Smooth muscle cell (in vitro differentiated cells): ENCODE results near the gene BCS1L. TPM values are rescaled to one million over a fixed set of nuclear protein-coding genes. Genes with fewer than 3 reads are reported as not detected.

Source experiments
- DNase-seq: peaks from one replicate; lab custom pipeline; 2025; ENCODE audit not compliant: unreplicated experiment; lab: John Stamatoyannopoulos, UW
- H2AFZ ChIP-seq: fragments of 200-600 bp; sonication (generic); 2 replicates; pipeline ENCODE4 v1.6.0; 2016; ENCODE audit warnings: antibody characterized with exemption, low read depth, mild to moderate bottlenecking
- H3F3A ChIP-seq: fragments of 200-600 bp; sonication (generic); 2 replicates; pipeline ENCODE4 v1.6.0; 2017; ENCODE audit warnings: antibody characterized with exemption, low read depth
- H3K27ac ChIP-seq: fragments of 200-600 bp; sonication (generic); 2 replicates; pipeline ENCODE4 v1.5.1; 2016; ENCODE audit warnings: low read depth, mild to moderate bottlenecking
- H3K27me3 ChIP-seq: fragments of 200-600 bp; sonication (generic); 2 replicates; pipeline ENCODE4 v1.6.1; 2016; ENCODE audit warnings: low read depth, mild to moderate bottlenecking
- H3K36me3 ChIP-seq: fragments of 200-600 bp; sonication (generic); 2 replicates; pipeline ENCODE4 v1.5.1; 2016; ENCODE audit warnings: low read depth
- H3K4me1 ChIP-seq: fragments of 200-600 bp; sonication (generic); 2 replicates; pipeline ENCODE4 v1.5.1; 2016; ENCODE audit warnings: low read depth
- H3K4me2 ChIP-seq: fragments of 200-600 bp; sonication (generic); 2 replicates; pipeline ENCODE4 v1.6.0; 2016; ENCODE audit warnings: mild to moderate bottlenecking
- H3K4me3 ChIP-seq: fragments of 200-600 bp; sonication (generic); 2 replicates; pipeline ENCODE4 v1.5.1; 2016; ENCODE audit warnings: mild to moderate bottlenecking
- H3K79me2 ChIP-seq: fragments of 200-600 bp; sonication (generic); 2 replicates; pipeline ENCODE4 v1.6.0; 2016; ENCODE audit warnings: low read depth, mild to moderate bottlenecking
- H3K9ac ChIP-seq: fragments of 200-600 bp; sonication (generic); 2 replicates; pipeline ENCODE4 v1.6.0; 2016; ENCODE audit warnings: low read depth
- H3K9me3 ChIP-seq: fragments of 200-600 bp; sonication (generic); replicated peaks from 2 replicates; pipeline ENCODE4 v1.5.1; 2016; ENCODE audit warnings: low read depth
- H4K20me1 ChIP-seq: fragments of 200-600 bp; sonication (generic); 2 replicates; pipeline ENCODE4 v1.6.0; 2016; ENCODE audit warnings: low read depth
- WGBS: methylation state at CpG from one replicate; pipeline ENCODE4 v1.1.7; 2016; ENCODE audit warnings: low lambda C conversion rate; 5-methylcytosine and 5-hydroxymethylcytosine counted together
- polyA plus RNA-seq: library from polyadenylated mRNA; unstranded; fragments of >200 nt; fragmentation: Nextera tagmentation; extraction: Ambion mirVana; gene quantifications from 2 replicates; pipeline ENCODE4 v1.2.1, GENCODE V29; 2016
- total RNA-seq: library from RNA; depleted of rRNA; stranded (reverse); fragments of >200 nt; gene quantifications from 2 replicates; pipeline ENCODE4 v1.2.3, GENCODE V29; 2014
- TF ChIP-seq, protein P1 (sequence below): fragments of 200-600 bp; sonication (generic); IDR thresholded peaks from 2 replicates; pipeline ENCODE4 v1.5.1; 2017; ENCODE audit warnings: borderline replicate concordance, mild to moderate bottlenecking, antibody characterized with exemption; ENCODE audit not compliant: insufficient read depth, poor library complexity, severe bottlenecking

The BCS1L gene
- total and polyA plus RNA-seq, 2 experiments from 2014 or later, result 23.8 to 39.5 TPM

DNA sequence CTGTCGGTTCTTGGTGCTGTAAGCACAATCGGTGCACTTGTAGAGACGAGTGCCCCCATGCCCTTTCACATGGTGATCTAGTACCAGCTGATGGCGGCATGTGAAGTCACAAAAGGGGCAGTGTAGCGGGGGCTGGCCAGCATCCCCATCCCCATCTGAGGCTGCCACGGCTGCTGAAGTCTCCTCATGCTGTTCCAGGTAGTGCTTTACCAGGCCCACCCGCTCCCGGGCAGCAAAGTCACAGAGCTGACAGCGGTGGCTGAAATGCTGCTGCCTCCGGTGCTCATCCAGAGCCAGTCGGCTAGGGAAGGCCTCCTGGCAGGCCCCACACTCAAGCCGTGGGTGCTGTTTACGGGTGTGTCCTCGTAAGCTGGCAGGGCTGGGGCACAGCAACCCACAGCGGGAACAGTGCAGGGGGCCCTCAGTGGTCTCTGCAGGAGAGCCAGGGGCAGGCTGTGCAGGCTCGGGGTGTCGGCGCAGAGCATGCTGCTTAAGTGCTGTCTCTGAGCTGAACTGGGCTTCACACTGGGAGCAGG lies 17.3 kb upstream of the BCS1L start:
- TF ChIP-seq, protein P1, sequence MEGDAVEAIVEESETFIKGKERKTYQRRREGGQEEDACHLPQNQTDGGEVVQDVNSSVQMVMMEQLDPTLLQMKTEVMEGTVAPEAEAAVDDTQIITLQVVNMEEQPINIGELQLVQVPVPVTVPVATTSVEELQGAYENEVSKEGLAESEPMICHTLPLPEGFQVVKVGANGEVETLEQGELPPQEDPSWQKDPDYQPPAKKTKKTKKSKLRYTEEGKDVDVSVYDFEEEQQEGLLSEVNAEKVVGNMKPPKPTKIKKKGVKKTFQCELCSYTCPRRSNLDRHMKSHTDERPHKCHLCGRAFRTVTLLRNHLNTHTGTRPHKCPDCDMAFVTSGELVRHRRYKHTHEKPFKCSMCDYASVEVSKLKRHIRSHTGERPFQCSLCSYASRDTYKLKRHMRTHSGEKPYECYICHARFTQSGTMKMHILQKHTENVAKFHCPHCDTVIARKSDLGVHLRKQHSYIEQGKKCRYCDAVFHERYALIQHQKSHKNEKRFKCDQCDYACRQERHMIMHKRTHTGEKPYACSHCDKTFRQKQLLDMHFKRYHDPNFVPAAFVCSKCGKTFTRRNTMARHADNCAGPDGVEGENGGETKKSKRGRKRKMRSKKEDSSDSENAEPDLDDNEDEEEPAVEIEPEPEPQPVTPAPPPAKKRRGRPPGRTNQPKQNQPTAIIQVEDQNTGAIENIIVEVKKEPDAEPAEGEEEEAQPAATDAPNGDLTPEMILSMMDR, result no peak
- DNase-seq, result no peak
- H3K36me3 ChIP-seq, result no peaks in the 10 kb centered on the region

DNA sequence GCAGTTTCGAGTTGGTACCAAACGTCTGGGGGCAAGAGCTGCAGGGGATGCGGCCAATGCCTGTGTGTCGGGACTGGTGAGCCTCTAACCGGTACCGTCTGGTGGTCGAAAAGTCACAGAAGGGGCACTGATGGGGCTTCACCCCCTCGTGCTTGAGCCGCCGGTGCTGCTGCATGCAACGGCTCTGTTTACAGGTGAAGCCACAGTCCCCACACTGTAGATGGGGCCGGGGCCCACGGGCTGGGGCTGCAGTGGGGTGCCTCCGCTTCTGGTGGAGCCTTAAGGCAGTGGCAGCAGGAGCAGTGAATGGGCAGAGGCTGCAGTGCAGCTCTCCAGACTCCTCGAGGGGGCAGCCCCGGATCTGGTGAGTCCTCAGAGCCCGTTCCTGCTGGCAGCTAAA lies 16.7 kb upstream of the BCS1L start:
- Histone ChIP-seq H3F3A (no peaks in the 10 kb centered on the region), H3K9ac (no peak overlapping the region), H3K4me2 (no peak overlapping the region), H3K27me3 (no peaks in the 10 kb centered on the region), H3K27ac (no peak overlapping the region), H4K20me1 (no peaks in the 10 kb centered on the region), H3K79me2 (no peaks in the 10 kb centered on the region), H3K4me1 (no peaks in the 10 kb centered on the region), H2AFZ (no peak overlapping the region), H3K36me3 (no peaks in the 10 kb centered on the region), H3K9me3 (no peaks in the 10 kb centered on the region), H3K4me3 (no peak overlapping the region)
- TF ChIP-seq, protein P1, result no peak
- DNase-seq, result no peak
- 94% methylated on average over 17 of the region's 17 CpGs for WGBS

More for the DNA sequence above, 17.3 kb upstream of the BCS1L start:
- no peaks in the 10 kb centered on the region for H4K20me1 ChIP-seq
- no peaks in the 10 kb centered on the region for H3F3A ChIP-seq
- H3K79me2 ChIP-seq, result no peaks in the 10 kb centered on the region
- H3K27me3 ChIP-seq, result no peaks in the 10 kb centered on the region
- 97% methylated on average over 18 of the region's 18 CpGs for WGBS
- H3K9ac ChIP-seq, result no peak overlapping the region
- no peak overlapping the region for H3K4me2 ChIP-seq
- H3K27ac ChIP-seq, result no peak overlapping the region
- H3K4me3 ChIP-seq, result no peak overlapping the region
- H3K4me1 ChIP-seq, result no peaks in the 10 kb centered on the region
- H2AFZ ChIP-seq, result no peak overlapping the region
- no peaks in the 10 kb centered on the region for H3K9me3 ChIP-seq

DNA sequence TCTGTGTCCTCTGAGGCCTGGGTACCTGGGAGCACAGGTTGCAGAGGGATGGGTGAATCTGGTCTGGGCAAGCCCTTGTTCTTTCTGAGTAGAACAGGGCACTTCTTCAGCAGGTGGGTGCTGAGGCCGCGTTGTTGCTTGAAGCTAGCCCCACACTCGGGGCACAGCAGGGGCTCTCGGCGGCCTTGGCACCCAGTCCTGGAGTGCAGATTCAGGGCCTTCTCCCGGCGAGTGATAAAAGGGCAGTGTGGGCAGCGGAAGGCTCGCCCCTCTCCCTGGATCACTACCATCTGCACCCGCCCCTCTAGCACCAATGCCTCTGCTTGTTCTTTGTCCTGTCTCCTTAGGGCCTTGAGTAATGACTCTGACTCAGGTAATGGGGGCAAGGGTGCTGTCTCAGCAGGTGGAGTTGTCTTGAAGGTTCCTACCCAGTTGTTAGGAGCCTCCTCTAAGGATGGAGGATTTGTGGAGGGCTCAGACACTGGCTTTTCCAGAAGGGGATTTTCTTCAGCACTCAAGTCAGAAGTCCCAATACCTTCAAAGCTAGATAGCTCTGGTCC lies 15.7 kb upstream of the BCS1L start:
- H3K27me3 ChIP-seq, result no peaks in the 10 kb centered on the region
- no peak for DNase-seq
- no peaks in the 10 kb centered on the region for H3K9me3 ChIP-seq
- H3K79me2 ChIP-seq, result no peaks in the 10 kb centered on the region
- H3K9ac ChIP-seq, result no peak overlapping the region
- TF ChIP-seq, protein P1, result no peak
- no peaks in the 10 kb centered on the region for H3F3A ChIP-seq
- no peak overlapping the region for H3K4me2 ChIP-seq
- no peaks in the 10 kb centered on the region for H3K4me1 ChIP-seq
- no peak overlapping the region for H3K4me3 ChIP-seq
- H3K36me3 ChIP-seq, result no peaks in the 10 kb centered on the region
- no peak overlapping the region for H3K27ac ChIP-seq
- WGBS, result 95% methylated on average over 10 of the region's 10 CpGs
- no peaks in the 10 kb centered on the region for H4K20me1 ChIP-seq
- H2AFZ ChIP-seq, result no peak overlapping the region

DNA sequence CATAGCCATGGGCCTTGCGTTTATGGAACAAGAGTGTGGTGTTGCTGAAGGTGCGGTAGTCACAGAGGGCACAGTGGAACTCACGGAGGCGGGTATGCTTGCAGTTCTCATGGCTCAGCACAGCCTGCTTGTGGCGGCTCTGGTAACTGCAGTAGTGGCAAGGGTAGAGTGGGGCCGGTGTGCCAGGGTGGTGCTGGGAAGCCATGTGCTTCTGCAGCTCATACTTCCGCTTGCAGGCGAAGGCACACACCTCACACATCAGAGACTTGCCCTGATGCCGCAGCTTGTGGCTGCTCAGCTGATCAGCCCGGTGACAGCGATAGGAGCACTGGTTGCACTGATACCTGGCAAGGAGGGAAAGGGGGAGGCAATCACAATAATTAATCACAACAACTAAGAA lies 14.8 kb upstream of the BCS1L start:
- H3K36me3 ChIP-seq, result no peaks in the 10 kb centered on the region
- H2AFZ ChIP-seq, result no peak overlapping the region
- TF ChIP-seq, protein P1, result no peak
- H3K27me3 ChIP-seq, result no peaks in the 10 kb centered on the region
- H3F3A ChIP-seq, result no peaks in the 10 kb centered on the region
- no peaks in the 10 kb centered on the region for H3K9me3 ChIP-seq
- H3K9ac ChIP-seq, result no peak overlapping the region
- no peak overlapping the region for H3K27ac ChIP-seq
- DNase-seq, result no peak
- H3K4me2 ChIP-seq, result no peak overlapping the region
- whole genome bisulfite sequencing, result 95% methylated on average over 11 of the region's 11 CpGs
- H3K4me3 ChIP-seq, result no peak overlapping the region
- H4K20me1 ChIP-seq, result no peaks in the 10 kb centered on the region
- H3K4me1 ChIP-seq, result no peaks in the 10 kb centered on the region
- H3K79me2 ChIP-seq, result no peaks in the 10 kb centered on the region
